ENCODE measurements around the gene CCR7. TPM values are rescaled to one million over a fixed set of nuclear protein-coding genes. Genes with fewer than 3 reads are reported as not detected.
A peak's percentile ranks its signal among the peaks of the same experiment; 100 is the strongest.

CCR7 gene
- polyA plus RNA-seq, 2 of the 4 experiments (the other 2 are of a cell fraction) = 0.84 to 1.4 TPM

DNA sequence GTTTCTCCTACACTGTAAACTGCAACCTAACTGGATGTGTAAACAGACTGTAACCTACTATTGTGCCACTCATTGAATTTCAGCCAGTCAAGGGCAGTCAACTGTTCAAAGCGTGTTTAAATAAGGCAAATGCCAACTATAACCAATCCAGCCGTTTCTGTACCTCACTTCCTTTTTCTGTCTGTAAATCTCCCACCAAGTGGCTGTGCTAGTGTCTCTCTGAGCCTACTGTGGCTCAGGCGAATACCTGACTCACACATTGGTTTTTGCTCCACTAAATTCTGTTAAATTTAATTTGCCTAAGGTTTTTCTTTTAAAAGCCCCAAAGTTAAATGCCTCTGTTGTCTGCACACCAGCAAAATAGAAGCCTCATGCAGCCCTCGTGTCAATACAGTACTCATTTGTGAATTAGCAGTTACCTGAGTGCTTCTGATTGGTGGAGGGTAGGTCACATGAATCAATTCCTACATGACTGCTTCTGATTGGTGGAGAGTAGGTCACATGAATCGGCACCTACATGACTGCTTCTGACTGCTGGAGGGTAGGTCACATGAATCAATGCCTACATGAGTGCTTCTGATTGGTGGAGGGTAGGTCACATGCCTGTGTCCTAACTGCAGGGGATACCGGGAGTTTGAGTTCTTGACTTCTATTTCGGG, 31.1 kb upstream of the CCR7 start:
- no peak overlapping the region for H3K4me3 ChIP-seq
- ATAC-seq (peak; percentile 75 to 96; a peak in 5 of 6 replicates), DNase-seq (ENCODE audit: low read depth in 1 of 2, low spot score in 1 of 2) (peak; percentile 86 to 98), FAIRE-seq (peak; percentile 99)
- CTCF ChIA-PET = interaction anchor here (0.7 to 1.0 kb wide), 2 partner anchors 19 to 30 kb away, joined by 3 to 4 read pairs; no protein-coding TSS in a partner anchor
- H3K4me1 ChIP-seq = no peaks in the 10 kb centered on the region
- peaks cover 5% of the 10 kb centered on the region; the same call in 1 of the 3 replicates for H3K9me3 ChIP-seq
- POLR2A ChIA-PET = no interaction called here
- TF ChIP-seq, protein P1, sequence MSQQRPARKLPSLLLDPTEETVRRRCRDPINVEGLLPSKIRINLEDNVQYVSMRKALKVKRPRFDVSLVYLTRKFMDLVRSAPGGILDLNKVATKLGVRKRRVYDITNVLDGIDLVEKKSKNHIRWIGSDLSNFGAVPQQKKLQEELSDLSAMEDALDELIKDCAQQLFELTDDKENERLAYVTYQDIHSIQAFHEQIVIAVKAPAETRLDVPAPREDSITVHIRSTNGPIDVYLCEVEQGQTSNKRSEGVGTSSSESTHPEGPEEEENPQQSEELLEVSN (IDR thresholded peaks at IDR 0.05; ENCODE audit: borderline replicate concordance, low read depth) = peak; percentile 91
- TF ChIP-seq HOXB5 (CRISPR knock-in tag; IDR thresholded peaks at IDR 0.05) = no peak
- no peak for TF ChIP-seq KDM1A (IDR thresholded peaks at IDR 0.05; ENCODE audit: low read depth)
- TF ChIP-seq FOXS1 (CRISPR knock-in tag; IDR thresholded peaks at IDR 0.05) = peak; percentile 44; the same call in 1 of the 2 replicates
- TF ChIP-seq, protein P2, sequence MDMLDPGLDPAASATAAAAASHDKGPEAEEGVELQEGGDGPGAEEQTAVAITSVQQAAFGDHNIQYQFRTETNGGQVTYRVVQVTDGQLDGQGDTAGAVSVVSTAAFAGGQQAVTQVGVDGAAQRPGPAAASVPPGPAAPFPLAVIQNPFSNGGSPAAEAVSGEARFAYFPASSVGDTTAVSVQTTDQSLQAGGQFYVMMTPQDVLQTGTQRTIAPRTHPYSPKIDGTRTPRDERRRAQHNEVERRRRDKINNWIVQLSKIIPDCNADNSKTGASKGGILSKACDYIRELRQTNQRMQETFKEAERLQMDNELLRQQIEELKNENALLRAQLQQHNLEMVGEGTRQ (IDR thresholded peaks at IDR 0.05) = peak; percentile 99
- peak; percentile 89 for TF ChIP-seq MAX (IDR thresholded peaks at IDR 0.05)
- 0 out of 2 replicates have a peak, but pooled peaks have one; percentile 28 for TF ChIP-seq ZNF302 (CRISPR knock-in tag; IDR thresholded peaks at IDR 0.05)
- TF ChIP-seq EHMT2 (IDR thresholded peaks at IDR 0.05; ENCODE audit: low read depth) = no peak
- TF ChIP-seq, protein P3, sequence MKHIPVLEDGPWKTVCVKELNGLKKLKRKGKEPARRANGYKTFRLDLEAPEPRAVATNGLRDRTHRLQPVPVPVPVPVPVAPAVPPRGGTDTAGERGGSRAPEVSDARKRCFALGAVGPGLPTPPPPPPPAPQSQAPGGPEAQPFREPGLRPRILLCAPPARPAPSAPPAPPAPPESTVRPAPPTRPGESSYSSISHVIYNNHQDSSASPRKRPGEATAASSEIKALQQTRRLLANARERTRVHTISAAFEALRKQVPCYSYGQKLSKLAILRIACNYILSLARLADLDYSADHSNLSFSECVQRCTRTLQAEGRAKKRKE (CRISPR knock-in tag; IDR thresholded peaks at IDR 0.05; ENCODE audit: low read depth) = no peak
- 0 out of 2 replicates have a peak, but pooled peaks have one; percentile 31 for TF ChIP-seq EHF (CRISPR knock-in tag; IDR thresholded peaks at IDR 0.05)
- TF ChIP-seq CHD2 (IDR thresholded peaks at IDR 0.05; ENCODE audit: low read length, partially characterized antibody) = no peak
- no peak for TF ChIP-seq BHLHE40 (IDR thresholded peaks at IDR 0.05; ENCODE audit: low read depth, low read length)
- TF ChIP-seq REST (IDR thresholded peaks at IDR 0.05) = no peak
- no peak for TF ChIP-seq RNF2 (IDR thresholded peaks at IDR 0.05; ENCODE audit: borderline replicate concordance, low read depth)
- peak overlapping the region; percentile 12; the same call in 1 of the 3 replicates for H3K4me2 ChIP-seq
- peak overlapping the region in 1 of 2 experiments; percentile 3; a peak in 1 of 6 replicates for H3K27ac ChIP-seq
- WGBS (ENCODE audit: missing lambda C conversion rate) = 38% methylated on average over 7 of the region's 7 CpGs

DNA sequence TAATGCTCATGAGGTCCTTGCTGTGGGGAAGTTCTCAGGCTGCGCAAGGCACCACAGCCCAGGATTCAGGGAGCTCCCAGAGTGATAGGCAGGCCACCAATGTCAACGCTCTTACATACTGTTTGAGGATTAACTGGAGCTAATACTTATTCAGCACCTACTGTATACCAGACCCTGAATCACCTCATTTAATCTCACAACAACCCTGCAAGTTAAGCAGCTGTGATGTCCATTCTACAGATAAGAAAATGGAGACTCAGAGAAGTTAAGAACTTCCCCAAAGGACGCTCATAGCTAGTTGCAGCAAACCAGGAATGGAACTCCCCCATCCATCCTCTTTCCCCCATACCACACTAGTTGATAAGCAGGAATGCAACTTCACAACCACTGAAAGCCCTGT, 25.5 kb upstream of the CCR7 start:
- H3K9me3 ChIP-seq = peaks cover 4% of the 10 kb centered on the region; the same call in 1 of the 3 replicates
- ChIA-PET CTCF (interaction anchor here (1.1 to 4.9 kb wide), 4 partner anchors 13 to 30 kb away, joined by 4 to 25 read pairs (median 8); no protein-coding TSS in a partner anchor), POLR2A (no interaction called here)
- no peaks in the 10 kb centered on the region for H3K4me1 ChIP-seq
- H3K27ac ChIP-seq = no peak overlapping the region
- ATAC-seq = no peak
- WGBS (ENCODE audit: missing lambda C conversion rate) = 65% methylated on average over 3 of the region's 3 CpGs
- no peak overlapping the region for H3K4me3 ChIP-seq
- no peak overlapping the region for H3K4me2 ChIP-seq
- no peak for FAIRE-seq
- DNase-seq (ENCODE audit: low read depth in 1 of 2, low spot score in 1 of 2) = no peak
- TF ChIP-seq, protein P4, sequence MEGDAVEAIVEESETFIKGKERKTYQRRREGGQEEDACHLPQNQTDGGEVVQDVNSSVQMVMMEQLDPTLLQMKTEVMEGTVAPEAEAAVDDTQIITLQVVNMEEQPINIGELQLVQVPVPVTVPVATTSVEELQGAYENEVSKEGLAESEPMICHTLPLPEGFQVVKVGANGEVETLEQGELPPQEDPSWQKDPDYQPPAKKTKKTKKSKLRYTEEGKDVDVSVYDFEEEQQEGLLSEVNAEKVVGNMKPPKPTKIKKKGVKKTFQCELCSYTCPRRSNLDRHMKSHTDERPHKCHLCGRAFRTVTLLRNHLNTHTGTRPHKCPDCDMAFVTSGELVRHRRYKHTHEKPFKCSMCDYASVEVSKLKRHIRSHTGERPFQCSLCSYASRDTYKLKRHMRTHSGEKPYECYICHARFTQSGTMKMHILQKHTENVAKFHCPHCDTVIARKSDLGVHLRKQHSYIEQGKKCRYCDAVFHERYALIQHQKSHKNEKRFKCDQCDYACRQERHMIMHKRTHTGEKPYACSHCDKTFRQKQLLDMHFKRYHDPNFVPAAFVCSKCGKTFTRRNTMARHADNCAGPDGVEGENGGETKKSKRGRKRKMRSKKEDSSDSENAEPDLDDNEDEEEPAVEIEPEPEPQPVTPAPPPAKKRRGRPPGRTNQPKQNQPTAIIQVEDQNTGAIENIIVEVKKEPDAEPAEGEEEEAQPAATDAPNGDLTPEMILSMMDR (IDR thresholded peaks at IDR 0.05) = no peak
- TF ChIP-seq CHD2 (IDR thresholded peaks at IDR 0.05; ENCODE audit: low read length, partially characterized antibody) (no peak), HMGXB4 (CRISPR knock-in tag; IDR thresholded peaks at IDR 0.05; ENCODE audit: borderline replicate concordance) (no peak), ZFP36 (IDR thresholded peaks at IDR 0.05; ENCODE audit: borderline replicate concordance, partially characterized antibody) (no peak), FOXS1 (CRISPR knock-in tag; IDR thresholded peaks at IDR 0.05) (no peak), ELK1 (IDR thresholded peaks at IDR 0.05; ENCODE audit: low read depth, low read length) (no peak), KDM1A (IDR thresholded peaks at IDR 0.05; ENCODE audit: low read depth) (no peak), SREBF2 (IDR thresholded peaks at IDR 0.05) (no peak), FOSB (CRISPR knock-in tag; IDR thresholded peaks at IDR 0.05) (no peak), ZC3H11A (IDR thresholded peaks at IDR 0.05) (no peak), HEYL (CRISPR knock-in tag; IDR thresholded peaks at IDR 0.05) (no peak), POLR2A (IDR thresholded peaks at IDR 0.05; ENCODE audit: low read length) (no peak), TP53 (CRISPR knock-in tag; IDR thresholded peaks at IDR 0.05) (no peak)
